Endodermal cell (in vitro differentiated cells): ENCODE data around the gene KCNG1. TPM values are rescaled to one million over a fixed set of nuclear protein-coding genes. Genes with fewer than 3 reads are reported as not detected.

Source experiments
- DNase-seq: peaks from one replicate; pipeline ENCODE4 v3.0.0-alpha.2; 2017
- H3K27ac ChIP-seq: 2 replicates; pipeline ENCODE4 v1.5.1; 2013; ENCODE audit warnings: mild to moderate bottlenecking, low read depth, low read length, moderate library complexity
- H3K27me3 ChIP-seq: 2 replicates; pipeline ENCODE4 v1.6.1; 2013; ENCODE audit warnings: mild to moderate bottlenecking, low read length, moderate library complexity; ENCODE audit not compliant: insufficient read depth, control insufficient read depth, poor library complexity, severe bottlenecking
- H3K36me3 ChIP-seq: 2 replicates; pipeline ENCODE4 v1.7.0; 2013; ENCODE audit warnings: mild to moderate bottlenecking, low read length, moderate library complexity; ENCODE audit not compliant: control insufficient read depth, insufficient read depth
- H3K4me1 ChIP-seq: one replicate; pipeline ENCODE4 v1.7.0; 2013; ENCODE audit warnings: low read length; ENCODE audit not compliant: control insufficient read depth, insufficient read depth
- H3K4me3 ChIP-seq: 2 replicates; pipeline ENCODE4 v1.5.1; 2013; ENCODE audit warnings: mild to moderate bottlenecking, low read length, moderate library complexity
- H3K9ac ChIP-seq: 2 replicates; pipeline ENCODE4 v1.6.1; 2013; ENCODE audit warnings: mild to moderate bottlenecking, low read length, moderate library complexity; ENCODE audit not compliant: poor library complexity, severe bottlenecking; ENCODE audit errors: extremely low read depth
- H3K9me3 ChIP-seq: 2 replicates; pipeline ENCODE4 v1.6.1; 2013; ENCODE audit warnings: mild to moderate bottlenecking, low read length, moderate library complexity; ENCODE audit not compliant: control insufficient read depth
- H3K27ac Mint-ChIP-seq: 2 replicates; pipeline ENCODE4 v1.8.0; 2020; ENCODE audit warnings: mixed read lengths
- H3K27me3 Mint-ChIP-seq: 2 replicates; pipeline ENCODE4 v1.8.0; 2021; ENCODE audit warnings: mild to moderate bottlenecking, mixed read lengths; ENCODE audit not compliant: insufficient read depth
- H3K36me3 Mint-ChIP-seq: 2 replicates; pipeline ENCODE4 v1.8.0; 2020; ENCODE audit warnings: low read depth, mixed read lengths
- H3K4me1 Mint-ChIP-seq: 2 replicates; pipeline ENCODE4 v1.8.0; 2020; ENCODE audit warnings: mixed read lengths
- H3K4me3 Mint-ChIP-seq: 2 replicates; pipeline ENCODE4 v1.8.0; 2020; ENCODE audit warnings: mild to moderate bottlenecking, moderate library complexity, mixed read lengths
- H3K9me3 Mint-ChIP-seq: 2 replicates; pipeline ENCODE4 v1.8.0; 2020; ENCODE audit warnings: mild to moderate bottlenecking, mixed read lengths
- WGBS, 2 experiments: methylation state at CpG; one replicate each; pipeline versions ENCODE4 v1.1.5 to v1.1.7; 2013; ENCODE audit warnings: missing lambda C conversion rate in 2 of 2, mixed read lengths in 1 of 2; ENCODE audit not compliant: insufficient coverage in 1 of 2, insufficient read length in 1 of 2; 5-methylcytosine and 5-hydroxymethylcytosine counted together
- total RNA-seq, 2 donors: library from RNA; stranded (reverse); fragmentation: NEBNext Ultra II Directional in 1 of 2; extraction: Animal tissue kit (Norgen Biotek cat#: 25700) in 1 of 2; gene quantifications; 2 replicates in 1 of 2; 3 replicates in 1 of 2; pipeline ENCODE4 v1.2.1, GENCODE V29; 2021
- TF ChIP-seq, protein P1 (sequence below): fragments of 200-600 bp; sonication (generic); conservative IDR thresholded peaks from 2 replicates; pipeline ENCODE4 v1.5.0; 2021; ENCODE audit warnings: antibody characterized with exemption, mild to moderate bottlenecking

KCNG1 gene
- total RNA-seq, 2 donors from 2014 or later, result 106 to 126 TPM

DNA sequence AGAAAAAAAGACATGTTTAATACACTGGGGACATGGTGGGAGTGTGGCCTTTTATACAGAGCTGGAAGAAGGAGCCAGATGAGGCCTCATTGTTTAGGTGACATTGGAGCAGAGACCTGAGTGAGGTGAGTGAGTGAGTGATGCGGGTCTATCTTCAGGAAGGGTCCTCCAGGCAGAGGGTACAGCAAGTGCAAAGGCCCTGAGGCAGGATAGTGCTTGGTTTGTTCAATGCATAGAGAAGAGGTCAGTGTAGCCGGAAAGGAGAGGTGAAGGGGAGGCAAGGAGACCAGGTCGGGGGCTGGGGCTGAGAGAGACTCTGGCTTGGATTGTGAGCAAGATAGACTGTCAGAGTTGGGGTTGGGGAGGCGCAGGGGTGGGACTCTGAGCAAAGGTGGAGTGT, 23.6 kb downstream of the KCNG1 start:
- WGBS, 2 experiments, result 93 to 100% methylated on average over 1 to 4 of the region's 4 CpGs
- Histone ChIP-seq H3K9me3 (no peaks in the 10 kb centered on the region), H3K9ac (no peak overlapping the region), H3K4me3 (no peak overlapping the region), H3K27me3 (no peaks in the 10 kb centered on the region), H3K27ac (no peak overlapping the region), H3K36me3 (peaks cover 21% of the 10 kb centered on the region), H3K4me1 (no peaks in the 10 kb centered on the region)
- H3K27ac Mint-ChIP-seq, result no peak overlapping the region
- no peak for DNase-seq
- no peaks in the 10 kb centered on the region for H3K9me3 Mint-ChIP-seq
- TF ChIP-seq, protein P1, sequence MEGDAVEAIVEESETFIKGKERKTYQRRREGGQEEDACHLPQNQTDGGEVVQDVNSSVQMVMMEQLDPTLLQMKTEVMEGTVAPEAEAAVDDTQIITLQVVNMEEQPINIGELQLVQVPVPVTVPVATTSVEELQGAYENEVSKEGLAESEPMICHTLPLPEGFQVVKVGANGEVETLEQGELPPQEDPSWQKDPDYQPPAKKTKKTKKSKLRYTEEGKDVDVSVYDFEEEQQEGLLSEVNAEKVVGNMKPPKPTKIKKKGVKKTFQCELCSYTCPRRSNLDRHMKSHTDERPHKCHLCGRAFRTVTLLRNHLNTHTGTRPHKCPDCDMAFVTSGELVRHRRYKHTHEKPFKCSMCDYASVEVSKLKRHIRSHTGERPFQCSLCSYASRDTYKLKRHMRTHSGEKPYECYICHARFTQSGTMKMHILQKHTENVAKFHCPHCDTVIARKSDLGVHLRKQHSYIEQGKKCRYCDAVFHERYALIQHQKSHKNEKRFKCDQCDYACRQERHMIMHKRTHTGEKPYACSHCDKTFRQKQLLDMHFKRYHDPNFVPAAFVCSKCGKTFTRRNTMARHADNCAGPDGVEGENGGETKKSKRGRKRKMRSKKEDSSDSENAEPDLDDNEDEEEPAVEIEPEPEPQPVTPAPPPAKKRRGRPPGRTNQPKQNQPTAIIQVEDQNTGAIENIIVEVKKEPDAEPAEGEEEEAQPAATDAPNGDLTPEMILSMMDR, result no peak
- peaks cover 20% of the 10 kb centered on the region for H3K36me3 Mint-ChIP-seq
- H3K4me1 Mint-ChIP-seq, result peaks cover 11% of the 10 kb centered on the region
- no peak overlapping the region for H3K4me3 Mint-ChIP-seq
- no peaks in the 10 kb centered on the region for H3K27me3 Mint-ChIP-seq

GRCh38 chr20:50996901-50997865, 25.7 kb downstream of the KCNG1 start:
- peaks cover 5% of the 10 kb centered on the region for H3K9me3 ChIP-seq
- H3K4me1 ChIP-seq, result no peaks in the 10 kb centered on the region
- no peak overlapping the region for H3K4me3 Mint-ChIP-seq
- peaks cover under 1% of the 10 kb centered on the region for H3K36me3 Mint-ChIP-seq
- no peak for DNase-seq
- H3K9ac ChIP-seq, result no peak overlapping the region
- no peaks in the 10 kb centered on the region for H3K27me3 Mint-ChIP-seq
- H3K4me1 Mint-ChIP-seq, result peaks cover 18% of the 10 kb centered on the region
- H3K36me3 ChIP-seq, result peaks cover 1% of the 10 kb centered on the region
- TF ChIP-seq, protein P1, result no peak
- peak overlapping the region; percentile 61 for H3K27ac Mint-ChIP-seq
- peaks cover 6% of the 10 kb centered on the region for H3K9me3 Mint-ChIP-seq
- no peak overlapping the region for H3K27ac ChIP-seq
- H3K27me3 ChIP-seq, result no peaks in the 10 kb centered on the region
- WGBS, 2 experiments, result 72 to 86% methylated on average over 8 to 10 of the region's 10 CpGs
- no peak overlapping the region for H3K4me3 ChIP-seq

DNA sequence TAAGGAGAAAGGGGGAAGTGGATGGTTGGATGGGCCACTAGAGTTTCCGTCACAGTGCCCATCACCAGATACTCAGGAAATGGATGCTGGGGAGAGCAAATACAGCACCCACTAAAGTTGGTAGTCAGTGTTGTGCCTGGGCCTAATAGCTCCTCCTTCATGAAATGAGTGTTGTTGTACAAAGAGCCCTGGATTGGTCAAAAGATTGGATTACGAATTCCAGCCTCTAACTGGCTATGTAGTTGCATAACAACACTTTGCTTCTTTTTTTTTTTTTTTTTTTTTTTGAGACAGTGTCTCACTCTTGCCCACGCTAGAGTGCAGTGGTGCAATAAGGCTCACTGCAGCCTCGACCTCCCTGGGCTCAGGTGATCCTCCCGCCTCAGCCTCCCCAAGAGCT, 27.4 kb downstream of the KCNG1 start:
- Histone ChIP-seq H3K36me3 (no peaks in the 10 kb centered on the region), H3K4me1 (no peaks in the 10 kb centered on the region), H3K27me3 (no peaks in the 10 kb centered on the region), H3K27ac (no peak overlapping the region), H3K9ac (no peak overlapping the region), H3K4me3 (no peak overlapping the region), H3K9me3 (peaks cover 5% of the 10 kb centered on the region)
- Mint-ChIP-seq H3K27me3 (no peaks in the 10 kb centered on the region), H3K4me1 (peaks cover 21% of the 10 kb centered on the region), H3K9me3 (peaks cover 6% of the 10 kb centered on the region), H3K27ac (no peak overlapping the region), H3K4me3 (no peak overlapping the region), H3K36me3 (no peaks in the 10 kb centered on the region)
- 67 to 91% methylated on average over 1 to 5 of the region's 5 CpGs for WGBS, 2 experiments
- DNase-seq, result no peak
- TF ChIP-seq, protein P1, result no peak
